SK-N-SH treated with all-trans-retinoic acid at 6 μM for 48 hours (cell line): ENCODE results near the gene ADAMTS18.

Source experiments
- OSR1 ChIP-seq: fragments of 250-450 bp; sonication (Bioruptor Pico); IDR thresholded peaks from 2 replicates; pipeline ENCODE4 v1.8.0; 2022; ENCODE audit warnings: moderate library complexity, mild to moderate bottlenecking, inconsistent platforms
- SNAI2 ChIP-seq: fragments of 250-450 bp; sonication (Bioruptor Pico); IDR thresholded peaks from 2 replicates; pipeline ENCODE4 v1.5.0; 2020; ENCODE audit warnings: mild to moderate bottlenecking, moderate library complexity
- ZFP3 ChIP-seq: fragments of 250-450 bp; sonication (Bioruptor Pico); IDR thresholded peaks from 2 replicates; pipeline ENCODE4 v1.5.0; 2020; ENCODE audit warnings: mild to moderate bottlenecking, moderate library complexity
- ZNF70 ChIP-seq: fragments of 450-650 bp; formaldehyde crosslinking; IDR thresholded peaks from 2 replicates; pipeline ENCODE4 v1.5.0; 2020; ENCODE audit warnings: mild to moderate bottlenecking, moderate library complexity
- TF ChIP-seq, protein P1 (sequence below): fragments of 250-450 bp; sonication (Bioruptor Pico); IDR thresholded peaks from 2 replicates; pipeline ENCODE4 v1.8.0; 2020; ENCODE audit warnings: mild to moderate bottlenecking, moderate library complexity, borderline replicate concordance

DNA sequence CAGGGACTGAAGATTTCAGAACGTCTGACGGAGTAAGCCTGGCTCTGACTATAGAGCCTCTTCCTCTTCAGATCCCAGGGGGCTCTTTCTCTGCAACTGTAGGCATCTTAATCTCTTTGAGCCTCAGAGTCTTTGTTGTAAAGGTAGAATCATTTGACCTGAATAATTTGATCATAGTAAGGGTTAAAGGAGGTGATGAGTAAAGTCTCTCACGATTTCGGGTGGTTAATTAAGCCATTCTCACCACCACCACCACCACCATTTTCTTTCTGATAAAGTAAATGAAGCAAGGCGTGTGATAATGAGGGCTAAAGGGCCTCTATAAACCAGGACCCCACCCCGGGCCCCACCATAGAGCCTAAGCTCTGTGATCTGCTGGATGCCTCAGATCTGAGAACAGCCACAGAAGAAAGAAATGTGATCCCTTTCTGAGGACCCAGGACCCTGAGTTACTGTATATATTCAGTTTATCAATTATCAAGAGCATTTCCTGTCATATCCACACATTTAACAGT lies 33.0 kb upstream of the ADAMTS18 start:
- TF ChIP-seq OSR1 (CRISPR knock-in tag), result no peak
- no peak for TF ChIP-seq ZFP3 (CRISPR knock-in tag)
- TF ChIP-seq SNAI2 (CRISPR knock-in tag), result no peak
- TF ChIP-seq ZNF70, result no peak
- TF ChIP-seq, protein P1, sequence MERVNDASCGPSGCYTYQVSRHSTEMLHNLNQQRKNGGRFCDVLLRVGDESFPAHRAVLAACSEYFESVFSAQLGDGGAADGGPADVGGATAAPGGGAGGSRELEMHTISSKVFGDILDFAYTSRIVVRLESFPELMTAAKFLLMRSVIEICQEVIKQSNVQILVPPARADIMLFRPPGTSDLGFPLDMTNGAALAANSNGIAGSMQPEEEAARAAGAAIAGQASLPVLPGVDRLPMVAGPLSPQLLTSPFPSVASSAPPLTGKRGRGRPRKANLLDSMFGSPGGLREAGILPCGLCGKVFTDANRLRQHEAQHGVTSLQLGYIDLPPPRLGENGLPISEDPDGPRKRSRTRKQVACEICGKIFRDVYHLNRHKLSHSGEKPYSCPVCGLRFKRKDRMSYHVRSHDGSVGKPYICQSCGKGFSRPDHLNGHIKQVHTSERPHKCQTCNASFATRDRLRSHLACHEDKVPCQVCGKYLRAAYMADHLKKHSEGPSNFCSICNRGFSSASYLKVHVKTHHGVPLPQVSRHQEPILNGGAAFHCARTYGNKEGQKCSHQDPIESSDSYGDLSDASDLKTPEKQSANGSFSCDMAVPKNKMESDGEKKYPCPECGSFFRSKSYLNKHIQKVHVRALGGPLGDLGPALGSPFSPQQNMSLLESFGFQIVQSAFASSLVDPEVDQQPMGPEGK, result no peak
